Loucy (cell line): ENCODE measurements around the gene GLG1.

Experiments used
- H2AFZ ChIP-seq: fragments of 200-600 bp; sonication (generic); 2 replicates; pipeline ENCODE4 v1.6.0; 2016; ENCODE audit warnings: antibody characterized with exemption, mild to moderate bottlenecking, low read length, moderate library complexity
- H3F3A ChIP-seq: fragments of 200-600 bp; 2 replicates; pipeline ENCODE4 v1.6.0; 2016; ENCODE audit warnings: antibody characterized with exemption, low read depth, mild to moderate bottlenecking
- H3K27me3 ChIP-seq: fragments of 200-600 bp; sonication (generic); 2 replicates; pipeline ENCODE4 v1.6.1; 2014; ENCODE audit warnings: low read length, mild to moderate bottlenecking; ENCODE audit not compliant: insufficient read depth, poor library complexity, severe bottlenecking
- H3K36me3 ChIP-seq: fragments of 200-600 bp; sonication (generic); 2 replicates; pipeline ENCODE4 v1.6.1; 2016; ENCODE audit warnings: low read length; ENCODE audit not compliant: insufficient read depth
- H3K4me1 ChIP-seq: fragments of 200-600 bp; sonication (generic); 2 replicates; pipeline ENCODE4 v1.5.1; 2014; ENCODE audit warnings: low read length, mild to moderate bottlenecking; ENCODE audit not compliant: insufficient read depth, poor library complexity, severe bottlenecking
- H3K4me2 ChIP-seq: fragments of 200-600 bp; sonication (generic); 2 replicates; pipeline ENCODE4 v1.6.0; 2014; ENCODE audit warnings: antibody characterized with exemption, low read length, low read depth, mild to moderate bottlenecking; ENCODE audit not compliant: poor library complexity, severe bottlenecking
- H3K4me3 ChIP-seq: fragments of 200-600 bp; sonication (generic); 2 replicates; pipeline ENCODE4 v1.5.1; 2014; ENCODE audit warnings: low read length, mild to moderate bottlenecking, mixed read lengths; ENCODE audit not compliant: poor library complexity, severe bottlenecking
- H3K79me2 ChIP-seq: fragments of 200-600 bp; sonication (generic); 2 replicates; pipeline ENCODE4 v1.6.1; 2014; ENCODE audit warnings: low read length; ENCODE audit not compliant: insufficient read depth
- H3K9ac ChIP-seq: fragments of 200-600 bp; sonication (generic); 2 replicates; pipeline ENCODE4 v1.6.0; 2014; ENCODE audit warnings: mild to moderate bottlenecking, low read depth, low read length, moderate library complexity; ENCODE audit not compliant: poor library complexity, severe bottlenecking
- H3K9me2 ChIP-seq: fragments of 200-600 bp; sonication (generic); replicated peaks from 2 replicates; pipeline ENCODE4 v1.6.1; 2016; ENCODE audit warnings: low read depth, low read length, mixed read lengths
- H3K9me3 ChIP-seq: fragments of 200-600 bp; sonication (generic); 2 replicates; pipeline ENCODE4 v1.6.1; 2014; ENCODE audit warnings: mild to moderate bottlenecking, antibody characterized with exemption, low read length, low read depth; ENCODE audit not compliant: insufficient read depth
- H4K20me1 ChIP-seq: fragments of 200-600 bp; sonication (generic); 2 replicates; pipeline ENCODE4 v1.6.0; 2014; ENCODE audit warnings: antibody characterized with exemption, low read length, mild to moderate bottlenecking; ENCODE audit not compliant: insufficient read depth, poor library complexity, severe bottlenecking
- CTCF ChIP-seq: fragments of 200-600 bp; sonication (generic); conservative IDR thresholded peaks from 2 replicates; pipeline ENCODE4 v1.5.1; 2014; ENCODE audit warnings: mild to moderate bottlenecking, antibody characterized with exemption, low read length
- EZH2phosphoT487 ChIP-seq: fragments of 200-600 bp; IDR thresholded peaks from 2 replicates; pipeline ENCODE4 v1.6.1; 2018; ENCODE audit warnings: antibody characterized with exemption, mild to moderate bottlenecking, moderate library complexity, borderline replicate concordance

GLG1 gene

GRCh38 chr16:74578433-74578832 lies 28.5 kb downstream of the GLG1 start:
- Histone ChIP-seq H3K9me3 (no peaks in the 10 kb centered on the region), H3K36me3 (no peaks in the 10 kb centered on the region), H3K27me3 (no peaks in the 10 kb centered on the region), H3K79me2 (peaks cover 81% of the 10 kb centered on the region), H3F3A (no peaks in the 10 kb centered on the region), H3K9ac (no peak overlapping the region), H3K4me1 (peaks cover 5% of the 10 kb centered on the region), H3K4me3 (no peak overlapping the region), H2AFZ (no peak overlapping the region), H3K4me2 (no peak overlapping the region), H4K20me1 (peaks cover 14% of the 10 kb centered on the region), H3K9me2 (no peaks in the 10 kb centered on the region)
- no peak for TF ChIP-seq CTCF
- TF ChIP-seq EZH2phosphoT487: no peak

DNA sequence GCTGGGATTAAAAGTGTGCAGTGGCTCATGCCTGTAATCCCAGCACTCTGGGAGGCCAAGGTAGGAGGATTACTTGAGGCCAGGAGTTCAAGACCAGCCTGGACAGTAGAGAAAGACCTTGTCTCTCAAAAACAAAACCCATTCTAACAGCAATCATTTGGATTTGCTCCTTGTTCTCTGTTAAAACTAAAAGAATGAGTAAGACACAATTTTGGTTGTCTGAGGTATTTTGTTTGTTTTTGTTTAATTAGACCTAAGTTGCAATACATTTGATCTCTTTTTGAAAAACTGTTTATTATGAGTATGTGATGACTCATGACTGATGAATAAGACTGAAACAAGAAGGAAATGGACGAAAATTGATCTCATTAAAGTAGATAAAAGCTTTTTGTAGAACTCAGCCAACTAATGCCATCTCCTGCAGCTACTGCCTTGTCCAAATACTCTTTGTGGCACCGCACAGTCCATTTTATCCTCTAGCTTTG lies 29.0 kb downstream of the GLG1 start:
- Histone ChIP-seq H3K4me1 (peaks cover 5% of the 10 kb centered on the region), H4K20me1 (peaks cover 18% of the 10 kb centered on the region), H3K36me3 (no peaks in the 10 kb centered on the region), H3K4me2 (no peak overlapping the region), H3K9me2 (no peaks in the 10 kb centered on the region), H3K9me3 (no peaks in the 10 kb centered on the region), H3K79me2 (peaks cover 79% of the 10 kb centered on the region), H3K9ac (no peak overlapping the region), H3F3A (no peaks in the 10 kb centered on the region), H2AFZ (no peak overlapping the region), H3K4me3 (no peak overlapping the region), H3K27me3 (no peaks in the 10 kb centered on the region)
- TF ChIP-seq CTCF (no peak), EZH2phosphoT487 (no peak)

DNA sequence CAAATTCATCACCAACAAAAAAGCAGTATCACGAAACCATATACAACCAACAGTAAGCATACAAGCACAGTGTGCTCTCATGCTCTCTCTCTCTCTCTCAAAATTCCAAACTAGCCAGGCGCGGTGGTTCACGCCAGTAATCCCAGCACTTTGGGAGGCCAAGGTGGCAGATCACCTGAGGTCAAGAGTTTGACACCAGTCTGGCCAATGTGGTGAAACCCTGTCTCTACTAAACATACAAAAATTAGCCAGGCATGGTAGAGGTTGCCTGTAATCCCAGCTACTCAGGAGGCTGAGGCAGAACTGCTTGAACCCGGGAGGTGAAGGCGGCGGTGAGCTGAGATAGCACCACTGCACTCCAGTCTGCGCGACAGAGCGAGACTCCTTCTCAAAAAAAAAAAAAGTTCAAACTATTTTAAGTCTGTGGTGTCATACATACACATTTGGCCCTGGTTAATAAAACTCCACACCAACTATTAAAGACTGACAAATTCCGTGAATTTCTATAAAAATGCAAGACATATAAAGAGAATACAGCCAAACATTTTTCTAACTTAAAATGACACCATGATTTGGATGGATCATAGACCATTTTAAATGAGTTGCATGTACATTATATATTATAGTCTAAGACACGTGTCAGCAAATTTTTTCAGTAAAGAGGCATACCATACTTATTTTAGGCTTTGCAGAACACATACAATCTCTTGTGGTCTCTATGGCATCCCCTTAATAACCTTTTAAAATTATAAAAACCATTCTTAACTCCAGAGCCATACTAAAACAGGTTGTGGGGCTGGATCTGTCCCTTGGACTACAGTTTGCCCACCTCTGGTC lies 30.9 kb downstream of the GLG1 start:
- peaks cover 1% of the 10 kb centered on the region for H3K4me1 ChIP-seq

More for the DNA sequence above, 30.9 kb downstream of the GLG1 start:
- Histone ChIP-seq H3K9ac (no peak overlapping the region), H3K27me3 (no peaks in the 10 kb centered on the region), H3K9me2 (no peaks in the 10 kb centered on the region), H3F3A (no peaks in the 10 kb centered on the region), H3K79me2 (peaks cover 85% of the 10 kb centered on the region), H4K20me1 (peaks cover 14% of the 10 kb centered on the region), H3K36me3 (no peaks in the 10 kb centered on the region), H3K4me3 (no peak overlapping the region), H3K9me3 (no peaks in the 10 kb centered on the region), H2AFZ (no peak overlapping the region), H3K4me2 (no peak overlapping the region)
- TF ChIP-seq EZH2phosphoT487 (no peak), CTCF (no peak)
